Smooth muscle cell (in vitro differentiated cells): Measurements from ENCODE around the gene TECTA. TPM values are rescaled to one million over a fixed set of nuclear protein-coding genes. Genes with fewer than 3 reads are reported as not detected.

Source experiments
- DNase-seq: peaks from one replicate; lab custom pipeline; 2025; ENCODE audit not compliant: unreplicated experiment; lab: John Stamatoyannopoulos, UW
- H2AFZ ChIP-seq: fragments of 200-600 bp; sonication (generic); 2 replicates; pipeline ENCODE4 v1.6.0; 2016; ENCODE audit warnings: antibody characterized with exemption, low read depth, mild to moderate bottlenecking
- H3F3A ChIP-seq: fragments of 200-600 bp; sonication (generic); 2 replicates; pipeline ENCODE4 v1.6.0; 2017; ENCODE audit warnings: antibody characterized with exemption, low read depth
- H3K27ac ChIP-seq: fragments of 200-600 bp; sonication (generic); 2 replicates; pipeline ENCODE4 v1.5.1; 2016; ENCODE audit warnings: low read depth, mild to moderate bottlenecking
- H3K27me3 ChIP-seq: fragments of 200-600 bp; sonication (generic); 2 replicates; pipeline ENCODE4 v1.6.1; 2016; ENCODE audit warnings: low read depth, mild to moderate bottlenecking
- H3K36me3 ChIP-seq: fragments of 200-600 bp; sonication (generic); 2 replicates; pipeline ENCODE4 v1.5.1; 2016; ENCODE audit warnings: low read depth
- H3K4me1 ChIP-seq: fragments of 200-600 bp; sonication (generic); 2 replicates; pipeline ENCODE4 v1.5.1; 2016; ENCODE audit warnings: low read depth
- H3K4me2 ChIP-seq: fragments of 200-600 bp; sonication (generic); 2 replicates; pipeline ENCODE4 v1.6.0; 2016; ENCODE audit warnings: mild to moderate bottlenecking
- H3K4me3 ChIP-seq: fragments of 200-600 bp; sonication (generic); 2 replicates; pipeline ENCODE4 v1.5.1; 2016; ENCODE audit warnings: mild to moderate bottlenecking
- H3K79me2 ChIP-seq: fragments of 200-600 bp; sonication (generic); 2 replicates; pipeline ENCODE4 v1.6.0; 2016; ENCODE audit warnings: low read depth, mild to moderate bottlenecking
- H3K9ac ChIP-seq: fragments of 200-600 bp; sonication (generic); 2 replicates; pipeline ENCODE4 v1.6.0; 2016; ENCODE audit warnings: low read depth
- H3K9me3 ChIP-seq: fragments of 200-600 bp; sonication (generic); replicated peaks from 2 replicates; pipeline ENCODE4 v1.5.1; 2016; ENCODE audit warnings: low read depth
- H4K20me1 ChIP-seq: fragments of 200-600 bp; sonication (generic); 2 replicates; pipeline ENCODE4 v1.6.0; 2016; ENCODE audit warnings: low read depth
- CTCF ChIP-seq: fragments of 200-600 bp; sonication (generic); IDR thresholded peaks from 2 replicates; pipeline ENCODE4 v1.5.1; 2017; ENCODE audit warnings: borderline replicate concordance, mild to moderate bottlenecking, antibody characterized with exemption; ENCODE audit not compliant: insufficient read depth, poor library complexity, severe bottlenecking
- WGBS: methylation state at CpG from one replicate; pipeline ENCODE4 v1.1.7; 2016; ENCODE audit warnings: low lambda C conversion rate; 5-methylcytosine and 5-hydroxymethylcytosine counted together
- polyA plus RNA-seq: library from polyadenylated mRNA; unstranded; fragments of >200 nt; fragmentation: Nextera tagmentation; extraction: Ambion mirVana; gene quantifications from 2 replicates; pipeline ENCODE4 v1.2.1, GENCODE V29; 2016
- total RNA-seq: library from RNA; depleted of rRNA; stranded (reverse); fragments of >200 nt; gene quantifications from 2 replicates; pipeline ENCODE4 v1.2.3, GENCODE V29; 2014

Gene TECTA
- total and polyA plus RNA-seq, 2 experiments from 2014 or later: 0.59 to 1.5 TPM

- H3K36me3 ChIP-seq: no peaks in the 10 kb centered on the region
- no peaks in the 10 kb centered on the region for H3K9me3 ChIP-seq
- H3K27ac ChIP-seq: no peak overlapping the region
- H3F3A ChIP-seq: no peaks in the 10 kb centered on the region
- no peak for TF ChIP-seq CTCF
- H3K79me2 ChIP-seq: no peaks in the 10 kb centered on the region
- no peak for DNase-seq
- H3K9ac ChIP-seq: no peak overlapping the region
- H3K27me3 ChIP-seq: no peaks in the 10 kb centered on the region
- no peaks in the 10 kb centered on the region for H4K20me1 ChIP-seq
- 84% methylated on average over 1 of the region's 1 CpG for WGBS
- no peak overlapping the region for H3K4me3 ChIP-seq
- no peak overlapping the region for H3K4me2 ChIP-seq
- H2AFZ ChIP-seq: no peak overlapping the region
- no peaks in the 10 kb centered on the region for H3K4me1 ChIP-seq
Measured at GRCh38 chr11:121141066-121141465, 40.0 kb downstream of the TECTA start.

- no peaks in the 10 kb centered on the region for H3K9me3 ChIP-seq
- H3K4me2 ChIP-seq: no peak overlapping the region
- H3K27ac ChIP-seq: no peak overlapping the region
- no peak overlapping the region for H3K9ac ChIP-seq
- H4K20me1 ChIP-seq: no peaks in the 10 kb centered on the region
- no peak for DNase-seq
- no peaks in the 10 kb centered on the region for H3K27me3 ChIP-seq
- H3K79me2 ChIP-seq: no peaks in the 10 kb centered on the region
- H3K4me1 ChIP-seq: no peaks in the 10 kb centered on the region
- WGBS: 60% methylated on average over 5 of the region's 5 CpGs
- no peaks in the 10 kb centered on the region for H3F3A ChIP-seq
- H3K4me3 ChIP-seq: no peak overlapping the region
- no peaks in the 10 kb centered on the region for H3K36me3 ChIP-seq
- no peak overlapping the region for H2AFZ ChIP-seq
- no peak for TF ChIP-seq CTCF
Measured at GRCh38 chr11:121143921-121144320, 42.9 kb downstream of the TECTA start.

GRCh38 chr11:121144723-121145122, 43.7 kb downstream of the TECTA start:
- Histone ChIP-seq H3K27ac (no peak overlapping the region), H4K20me1 (no peaks in the 10 kb centered on the region), H3K36me3 (no peaks in the 10 kb centered on the region), H3K4me3 (no peak overlapping the region), H3K4me1 (no peaks in the 10 kb centered on the region), H3K27me3 (no peaks in the 10 kb centered on the region), H3K79me2 (no peaks in the 10 kb centered on the region), H3K9ac (no peak overlapping the region), H3F3A (no peaks in the 10 kb centered on the region), H3K9me3 (no peaks in the 10 kb centered on the region), H3K4me2 (no peak overlapping the region), H2AFZ (no peak overlapping the region)
- WGBS: 96% methylated on average over 5 of the region's 5 CpGs
- no peak for TF ChIP-seq CTCF
- DNase-seq: no peak

- Histone ChIP-seq H3K9ac (no peak overlapping the region), H3K27me3 (no peaks in the 10 kb centered on the region), H3K79me2 (no peaks in the 10 kb centered on the region), H3K27ac (no peak overlapping the region), H3K4me1 (no peaks in the 10 kb centered on the region), H3K9me3 (no peaks in the 10 kb centered on the region), H3K4me2 (no peak overlapping the region), H4K20me1 (no peaks in the 10 kb centered on the region), H3K36me3 (no peaks in the 10 kb centered on the region), H3F3A (no peaks in the 10 kb centered on the region), H3K4me3 (no peak overlapping the region), H2AFZ (no peak overlapping the region)
- DNase-seq: no peak
- TF ChIP-seq CTCF: no peak
- 94% methylated on average over 11 of the region's 11 CpGs for WGBS
Measured at GRCh38 chr11:121145826-121146225, 44.8 kb downstream of the TECTA start.
